B cell (primary cell): ENCODE measurements around the gene TEX35. TPM values are rescaled to one million over a fixed set of nuclear protein-coding genes. Genes with fewer than 3 reads are reported as not detected.

ENCODE experiments used
- ATAC-seq: fragments of 200-7000 bp; cut with Tn5 transposase; one replicate; pipeline ENCODE4 v1.10.0; 2021; ENCODE audit warnings: low read depth, mild to moderate bottlenecking, moderate number of reproducible peaks, moderate library complexity
- CTCF ChIA-PET: fragments of 350-600 bp; sonication (Branson Sonifier 250); formaldehyde crosslinking; loops from one replicate; lab custom pipeline; 2021; ENCODE audit warnings: antibody characterized with exemption, inconsistent platforms; lab: Charles Lee
- POLR2A ChIA-PET: fragments of 350-600 bp; sonication (Branson Sonifier 250); formaldehyde crosslinking; loops from one replicate; lab custom pipeline; 2021; ENCODE audit warnings: antibody characterized with exemption; lab: Charles Lee
- DNase-seq: peaks from one replicate; pipeline ENCODE4 v3.0.0; 2013
- H2AFZ ChIP-seq: 2 replicates; pipeline ENCODE4 v1.6.1; 2012; ENCODE audit warnings: mild to moderate bottlenecking, low read depth, low read length; ENCODE audit not compliant: insufficient read depth, poor library complexity, severe bottlenecking
- H3K27ac ChIP-seq, 2 donors: 1 replicate in 1 of 2; 2 replicates in 1 of 2; pipeline ENCODE4 v1.5.1; 2012 to 2013; ENCODE audit warnings: low read length in 2 of 2, mild to moderate bottlenecking in 2 of 2, moderate library complexity in 1 of 2
- H3K27me3 ChIP-seq, 4 experiments: fragments of 200-600 bp in 1 of 4; sonication (generic) in 1 of 4; replicated peaks in 1 of 4; 1 replicate in 2 of 4; 2 replicates in 2 of 4; pipeline versions ENCODE4 v1.6.1 to v1.7.0; 2013 to 2016; ENCODE audit warnings: low read length in 3 of 4, mild to moderate bottlenecking in 2 of 4, mixed read lengths in 1 of 4, moderate library complexity in 1 of 4; ENCODE audit not compliant: insufficient read depth in 4 of 4, control insufficient read depth in 3 of 4; ENCODE audit errors: control extremely low read depth in 1 of 4
- H3K36me3 ChIP-seq, 2 experiments: replicated peaks in 1 of 2; 1 replicate in 1 of 2; 2 replicates in 1 of 2; pipeline versions ENCODE4 v1.6.1 to v1.7.1; 2013; ENCODE audit warnings: low read length in 1 of 2; ENCODE audit not compliant: insufficient read depth in 2 of 2, control insufficient read depth in 1 of 2; ENCODE audit errors: control extremely low read depth in 1 of 2, extremely low read depth in 1 of 2
- H3K4me1 ChIP-seq, 2 donors: fragments of 200-600 bp in 1 of 2; sonication (generic) in 1 of 2; 1 replicate in 1 of 2; 2 replicates in 1 of 2; pipeline versions ENCODE4 v1.5.1 to v1.6.1; 2013 to 2017; ENCODE audit warnings: low read length in 2 of 2; ENCODE audit not compliant: control insufficient read depth in 2 of 2, insufficient read depth in 2 of 2
- H3K4me2 ChIP-seq: replicated peaks from 2 replicates; pipeline ENCODE3; 2012; ENCODE audit warnings: mild to moderate bottlenecking, low read depth, low read length; ENCODE audit not compliant: poor library complexity, severe bottlenecking
- H3K4me3 ChIP-seq, 5 experiments: fragments of 200-600 bp in 1 of 5; sonication (generic) in 1 of 5; 1 replicate in 3 of 5; 2 replicates in 2 of 5; pipeline versions ENCODE4 v1.5.1 to v1.7.0; 2011 to 2016; ENCODE audit warnings: low read length in 4 of 5, mild to moderate bottlenecking in 4 of 5, low read depth in 2 of 5, control low read depth in 1 of 5, moderate library complexity in 1 of 5; ENCODE audit not compliant: insufficient read depth in 1 of 5; ENCODE audit errors: control extremely low read depth in 1 of 5, extremely low read depth in 1 of 5
- H3K79me2 ChIP-seq: fragments of 200-600 bp; sonication (generic); one replicate; pipeline ENCODE4 v1.6.0; 2016; ENCODE audit warnings: low read length; ENCODE audit not compliant: control insufficient read depth, insufficient read depth
- H3K9ac ChIP-seq: fragments of 200-600 bp; sonication (generic); 2 replicates; pipeline ENCODE4 v1.6.1; 2017; ENCODE audit warnings: mild to moderate bottlenecking, low read length, moderate library complexity
- H3K9me3 ChIP-seq, 3 donors: one replicate each; pipeline versions ENCODE4 v1.6.1 to v1.7.1; 2013; ENCODE audit warnings: low read length in 2 of 3; ENCODE audit not compliant: control insufficient read depth in 2 of 3, insufficient read depth in 1 of 3; ENCODE audit errors: control extremely low read depth in 1 of 3
- H4K20me1 ChIP-seq: 2 replicates; pipeline ENCODE4 v1.6.0; 2012; ENCODE audit warnings: mild to moderate bottlenecking, low read length; ENCODE audit not compliant: insufficient read depth, control insufficient read depth, poor library complexity, severe bottlenecking
- H3K27ac Mint-ChIP-seq: one replicate; pipeline ENCODE4 v1.8.0; 2021; ENCODE audit warnings: mixed read lengths
- H3K27me3 Mint-ChIP-seq: one replicate; pipeline ENCODE4 v1.8.0; 2021; ENCODE audit warnings: mixed read lengths
- H3K4me1 Mint-ChIP-seq: one replicate; pipeline ENCODE4 v1.8.0; 2021; ENCODE audit warnings: mixed read lengths
- H3K4me3 Mint-ChIP-seq: one replicate; pipeline ENCODE4 v1.8.0; 2021; ENCODE audit warnings: mixed read lengths
- H3K9me3 Mint-ChIP-seq: one replicate; pipeline ENCODE4 v1.8.0; 2022; ENCODE audit warnings: mixed read lengths; ENCODE audit not compliant: insufficient read depth
- EZH2 ChIP-seq: IDR thresholded peaks from 2 replicates; pipeline ENCODE4 v1.6.1; 2012; ENCODE audit warnings: borderline replicate concordance, low read depth, mild to moderate bottlenecking, moderate library complexity, low read length; ENCODE audit not compliant: insufficient read depth, poor library complexity, severe bottlenecking
- WGBS: methylation state at CpG from one replicate; pipeline ENCODE4 v1.1.5; 2013; ENCODE audit warnings: missing lambda C conversion rate; ENCODE audit not compliant: insufficient coverage; 5-methylcytosine and 5-hydroxymethylcytosine counted together
- intact Hi-C: fragments of 100-400 bp; cut with micrococcal nuclease; formaldehyde crosslinking; loops from one replicate; pipeline ENCODE4 v1.10.0; 2022
- polyA plus RNA-seq: library from polyadenylated mRNA; depleted of rRNA; stranded (reverse); fragments of >200 nt; gene quantifications from 2 replicates; pipeline ENCODE4 v1.2.3, GENCODE V29; 2012
- total RNA-seq, 2 donors: library from RNA; stranded (reverse); fragments of 120-200 nt in 1 of 2; gene quantifications; 1 replicate in 1 of 2; 2 replicates in 1 of 2; pipeline versions ENCODE4 v1.2.3 to v1.2.4, GENCODE V29; 2013 to 2022
- TF ChIP-seq, protein P1 (sequence below): fragments of 200-600 bp; IDR thresholded peaks from one replicate; pipeline ENCODE4 v1.8.0; 2022; ENCODE audit warnings: antibody characterized with exemption, mild to moderate bottlenecking

Gene TEX35
- total and polyA plus RNA-seq, 2 donors (not counting 1 experiment from before 2014, with no cell fraction given), result 0.09 TPM; not detected in 1

DNA sequence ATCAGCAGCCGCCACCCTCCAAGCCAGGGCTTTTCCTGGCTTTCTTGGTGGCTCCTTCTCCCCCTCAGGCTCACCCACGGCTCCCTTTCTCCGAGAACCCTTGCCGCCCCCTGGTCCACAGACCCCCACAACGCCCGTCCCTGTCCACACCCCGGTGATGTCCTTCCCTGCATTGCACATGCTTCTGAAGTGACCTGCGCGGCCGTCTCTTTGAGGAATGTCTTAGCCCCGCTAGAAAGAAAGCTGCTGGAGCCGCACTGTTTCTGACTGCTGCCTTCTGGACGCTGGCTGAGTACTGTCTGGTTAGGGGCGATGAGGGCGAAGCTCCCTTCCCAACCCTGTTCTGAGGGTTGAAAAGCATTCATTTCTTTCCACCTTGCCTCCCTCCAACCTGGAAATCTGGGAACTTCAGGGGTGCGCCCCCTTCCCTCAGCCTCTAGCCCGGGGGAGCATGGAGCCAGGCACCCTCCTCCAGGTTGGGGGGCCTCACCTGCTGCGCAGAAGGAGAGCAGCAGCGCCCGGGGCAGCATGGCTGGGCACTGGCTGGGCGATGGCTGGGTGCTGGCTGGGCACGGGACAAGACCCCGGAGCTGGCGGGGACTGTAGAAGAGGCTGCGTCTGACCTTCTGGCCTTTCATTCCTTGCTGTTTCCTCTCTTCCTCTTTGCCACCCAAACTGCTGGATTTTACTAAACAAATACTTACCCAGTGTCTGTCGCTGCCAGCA lies 16.3 kb upstream of the TEX35 start, which contains the start of gene CLEC20A:
TSS of gene CLEC20A (minus strand) at position 555 of the 726 bp plus-strand sequence. CDS start at position 530, 25 bp downstream.
- Mint-ChIP-seq H3K27me3 (peaks cover 2% of the 10 kb centered on the region), H3K4me3 (no peak within 1 kb of the TSS), H3K4me1 (no peaks in the 10 kb centered on the region), H3K9me3 (no peaks in the 10 kb centered on the region), H3K27ac (no peak within 1 kb of the TSS)
- Histone ChIP-seq H3K4me2 (no peak within 1 kb of the TSS), H4K20me1 (no peaks in the 10 kb centered on the region), H3K79me2 (no peaks in the 10 kb centered on the region), H3K4me3 (no peak within 1 kb of the TSS), H3K9ac (no peak within 1 kb of the TSS), H3K36me3 (no peaks in the 10 kb centered on the region), H3K27ac (no peak within 1 kb of the TSS), H3K4me1 (no peaks in the 10 kb centered on the region), H3K27me3 (no peaks in the 10 kb centered on the region), H3K9me3 (no peaks in the 10 kb centered on the region), H2AFZ (no peak within 1 kb of the TSS)
- intact Hi-C loops, result no loop called here
- 93% methylated on average over 21 of the region's 26 CpGs for WGBS
- ChIA-PET POLR2A (no interaction called here), CTCF (interaction anchor here (0.9 to 1.3 kb wide), 2 partner anchors 9 to 12 kb away, joined by 3 to 4 read pairs; no protein-coding TSS in a partner anchor)
- no peak for ATAC-seq
- DNase-seq, result no peak
- no peak for TF ChIP-seq EZH2
- TF ChIP-seq, protein P1, sequence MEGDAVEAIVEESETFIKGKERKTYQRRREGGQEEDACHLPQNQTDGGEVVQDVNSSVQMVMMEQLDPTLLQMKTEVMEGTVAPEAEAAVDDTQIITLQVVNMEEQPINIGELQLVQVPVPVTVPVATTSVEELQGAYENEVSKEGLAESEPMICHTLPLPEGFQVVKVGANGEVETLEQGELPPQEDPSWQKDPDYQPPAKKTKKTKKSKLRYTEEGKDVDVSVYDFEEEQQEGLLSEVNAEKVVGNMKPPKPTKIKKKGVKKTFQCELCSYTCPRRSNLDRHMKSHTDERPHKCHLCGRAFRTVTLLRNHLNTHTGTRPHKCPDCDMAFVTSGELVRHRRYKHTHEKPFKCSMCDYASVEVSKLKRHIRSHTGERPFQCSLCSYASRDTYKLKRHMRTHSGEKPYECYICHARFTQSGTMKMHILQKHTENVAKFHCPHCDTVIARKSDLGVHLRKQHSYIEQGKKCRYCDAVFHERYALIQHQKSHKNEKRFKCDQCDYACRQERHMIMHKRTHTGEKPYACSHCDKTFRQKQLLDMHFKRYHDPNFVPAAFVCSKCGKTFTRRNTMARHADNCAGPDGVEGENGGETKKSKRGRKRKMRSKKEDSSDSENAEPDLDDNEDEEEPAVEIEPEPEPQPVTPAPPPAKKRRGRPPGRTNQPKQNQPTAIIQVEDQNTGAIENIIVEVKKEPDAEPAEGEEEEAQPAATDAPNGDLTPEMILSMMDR, result no peak

DNA sequence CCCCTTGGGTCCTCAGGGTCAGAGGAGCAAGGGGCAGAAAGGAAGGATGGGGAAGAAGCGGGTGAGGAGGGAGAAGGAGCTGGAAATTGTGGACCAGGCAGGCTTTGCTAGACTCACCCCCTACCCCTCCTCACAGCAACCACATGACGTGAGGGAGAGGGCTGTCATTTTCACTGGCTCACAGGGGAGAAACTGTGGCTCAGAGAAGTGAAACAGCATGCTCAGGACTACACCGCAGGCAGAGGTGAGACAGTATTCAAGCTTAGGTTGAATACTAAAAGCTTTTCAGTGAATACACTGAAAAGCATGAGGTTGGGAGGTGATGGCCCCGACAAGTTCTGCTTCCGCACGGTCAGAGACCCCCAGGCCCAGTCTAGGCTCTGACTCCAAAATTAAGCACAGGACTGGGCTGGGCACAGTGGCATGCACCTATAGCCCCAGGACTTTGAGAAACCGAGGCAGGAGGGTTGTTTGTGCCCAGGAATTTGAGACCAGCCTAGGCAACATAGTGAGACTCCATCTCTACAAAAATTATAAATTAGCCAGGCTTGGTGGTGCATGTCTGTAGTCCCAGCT lies 14.9 kb upstream of the TEX35 start:
- peaks cover 0 to 4% (median 2%) of the 10 kb centered on the region in 4 experiments for H3K27me3 ChIP-seq
- H2AFZ ChIP-seq, result no peak overlapping the region
- H3K4me3 ChIP-seq, result no peak overlapping the region
- no peak overlapping the region for H3K27ac ChIP-seq
- no peak overlapping the region for H3K4me3 Mint-ChIP-seq
- DNase-seq (no peak), ATAC-seq (no peak)
- H3K27ac Mint-ChIP-seq, result no peak overlapping the region
- no peaks in the 10 kb centered on the region for H3K4me1 ChIP-seq
- no peak for TF ChIP-seq EZH2
- TF ChIP-seq, protein P1, result no peak
- H3K9ac ChIP-seq, result no peak overlapping the region
- intact Hi-C loops, result no loop called here
- peaks cover 3% of the 10 kb centered on the region for H3K27me3 Mint-ChIP-seq
- CTCF ChIA-PET, result interaction anchor here (1.5 kb wide), 1 partner anchor 34 kb away, joined by 3 read pairs; no protein-coding TSS in a partner anchor
- 78% methylated on average over 3 of the region's 7 CpGs for WGBS
- H3K79me2 ChIP-seq, result no peaks in the 10 kb centered on the region
- H4K20me1 ChIP-seq, result no peaks in the 10 kb centered on the region
- no peaks in the 10 kb centered on the region for H3K4me1 Mint-ChIP-seq
- no peak overlapping the region for H3K4me2 ChIP-seq
- no peaks in the 10 kb centered on the region for H3K36me3 ChIP-seq
- no peaks in the 10 kb centered on the region for H3K9me3 ChIP-seq
- no peaks in the 10 kb centered on the region for H3K9me3 Mint-ChIP-seq
- POLR2A ChIA-PET, result no interaction called here
